Sigmoid colon (tissue), 4 donors: ENCODE results near the gene C1orf105.

Experiments used
- CTCF ChIP-seq, 4 experiments: fragments of 450-650 bp in 3 of 4; fragments of 200-600 bp in 1 of 4; IDR thresholded peaks; one replicate each; pipeline ENCODE4 v1.5.1; 2016 to 2019; ENCODE audit warnings: antibody characterized with exemption in 4 of 4, mild to moderate bottlenecking in 3 of 4, moderate library complexity in 2 of 4
- EP300 ChIP-seq, 4 donors: sonication (generic); formaldehyde crosslinking; IDR thresholded peaks; one replicate each; pipeline ENCODE4 v1.6.1; 2017; ENCODE audit warnings: antibody characterized with exemption in 4 of 4
- POLR2A ChIP-seq, 2 donors: fragments of 450-650 bp; IDR thresholded peaks; one replicate each; pipeline ENCODE4 v1.6.1; 2016; ENCODE audit warnings: antibody characterized with exemption in 2 of 2, mild to moderate bottlenecking in 2 of 2, moderate library complexity in 2 of 2
- POLR2AphosphoS5 ChIP-seq, 4 donors: sonication (generic); formaldehyde crosslinking; IDR thresholded peaks; one replicate each; pipeline ENCODE4 v1.6.1; 2017; ENCODE audit warnings: antibody characterized with exemption in 4 of 4

DNA sequence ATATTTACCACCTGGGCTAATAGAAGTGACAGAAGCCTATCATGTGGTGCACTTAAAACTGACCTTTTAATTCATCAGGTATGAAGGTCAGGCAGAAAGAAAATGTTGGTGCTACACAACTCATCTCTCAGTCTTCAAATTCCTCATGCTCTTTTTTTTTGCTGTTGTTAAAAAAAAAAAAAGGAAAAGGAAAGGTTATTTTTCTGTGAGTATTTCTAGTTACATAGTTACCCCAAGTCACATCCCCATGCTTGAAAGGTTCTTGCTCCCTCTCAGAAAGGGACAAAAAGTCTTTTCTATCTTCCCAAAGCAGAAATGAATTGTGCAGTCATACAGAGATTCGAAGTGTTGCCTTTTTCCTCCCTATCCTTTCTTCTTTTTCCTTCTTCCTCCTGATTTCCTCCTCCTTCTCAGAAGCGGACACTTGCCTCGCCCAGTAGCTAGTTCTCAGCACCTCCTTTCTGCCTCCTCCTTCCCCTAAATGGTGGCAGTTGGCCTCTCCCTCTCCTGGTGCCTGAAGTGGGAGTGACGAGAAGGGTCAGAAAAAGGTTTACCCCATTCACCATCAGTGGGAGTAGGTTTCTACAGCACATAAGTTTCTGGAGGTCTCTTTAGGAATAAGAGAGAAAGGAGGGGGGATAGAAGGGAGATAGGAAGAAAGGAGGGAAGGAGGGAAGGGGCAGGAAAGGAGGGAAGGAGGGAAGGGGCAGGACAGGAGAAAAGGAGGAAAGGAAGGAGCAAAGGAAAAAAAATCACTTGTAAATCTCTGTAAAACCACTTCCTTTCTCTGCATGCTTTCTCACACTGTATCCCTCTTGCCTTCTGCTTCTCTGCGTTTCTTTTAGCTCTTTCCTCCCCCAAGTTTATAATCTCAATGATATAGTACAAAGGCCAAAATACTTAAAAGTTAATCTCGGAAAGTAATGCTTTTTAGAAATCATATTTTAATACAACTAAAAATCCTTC lies 20.4 kb upstream of the C1orf105 start:
- TF ChIP-seq CTCF (IDR thresholded peaks at IDR 0.05) (no peak), POLR2A (IDR thresholded peaks at IDR 0.05) (no peak), POLR2AphosphoS5 (IDR thresholded peaks at IDR 0.05) (no peak), EP300 (IDR thresholded peaks at IDR 0.05) (no peak)
